HG03139 (cell line): ENCODE data around the gene LRRC8A.
"Not testable (repeated sequence)": the region's sequence is repeated elsewhere in the genome, so short reads cannot be mapped to it uniquely, and the experiment has no call there.

Source experiments
- ATAC-seq: cut with Tn5 transposase; IDR thresholded peaks from one replicate; pipeline ENCODE4 v1.9.1; 2021; ENCODE audit not compliant: unreplicated experiment

LRRC8A gene

GRCh38 chr9:128920381-128921058, 38.6 kb downstream of the LRRC8A start, which contains the start of gene PHYHD1:
Gene PHYHD1 (plus strand): TSS chr9:128920982. CDS start chr9:128922324, 1,342 bp downstream.
- no peak for ATAC-seq

- ATAC-seq, result no peak
Measured at GRCh38 chr9:128921881-128922763, 40.2 kb downstream of the LRRC8A start.

DNA sequence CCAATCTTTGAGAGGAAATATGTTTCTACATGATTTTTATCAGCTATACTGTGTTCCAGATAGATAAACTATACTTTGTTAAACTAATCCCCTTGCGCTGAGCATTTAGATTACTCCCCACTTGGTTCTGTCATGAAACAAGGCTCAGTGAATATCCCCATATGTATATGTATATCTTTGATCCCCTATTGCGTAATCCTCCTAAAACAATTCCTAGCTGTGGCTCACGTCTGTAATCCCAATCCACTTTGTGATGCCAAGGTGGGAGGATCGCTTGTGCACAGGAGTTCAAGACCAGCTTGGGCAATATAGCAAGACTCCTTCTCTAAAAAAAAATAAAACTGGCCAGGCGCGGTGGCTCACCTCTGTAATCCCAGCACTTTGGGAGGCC, 41.6 kb downstream of the LRRC8A start:
- ATAC-seq, result no peak

- ATAC-seq, result no peak
Measured at GRCh38 chr9:128927731-128928411, 45.9 kb downstream of the LRRC8A start.

GRCh38 chr9:128928624-128929023, 46.7 kb downstream of the LRRC8A start:
- ATAC-seq, result no peak

- no peak for ATAC-seq
Measured at GRCh38 chr9:128929560-128929959, 47.6 kb downstream of the LRRC8A start.

GRCh38 chr9:128933731-128934130, 51.8 kb downstream of the LRRC8A start:
- no peak for ATAC-seq

GRCh38 chr9:128936171-128936865, 54.4 kb downstream of the LRRC8A start:
- ATAC-seq, result no peak

DNA sequence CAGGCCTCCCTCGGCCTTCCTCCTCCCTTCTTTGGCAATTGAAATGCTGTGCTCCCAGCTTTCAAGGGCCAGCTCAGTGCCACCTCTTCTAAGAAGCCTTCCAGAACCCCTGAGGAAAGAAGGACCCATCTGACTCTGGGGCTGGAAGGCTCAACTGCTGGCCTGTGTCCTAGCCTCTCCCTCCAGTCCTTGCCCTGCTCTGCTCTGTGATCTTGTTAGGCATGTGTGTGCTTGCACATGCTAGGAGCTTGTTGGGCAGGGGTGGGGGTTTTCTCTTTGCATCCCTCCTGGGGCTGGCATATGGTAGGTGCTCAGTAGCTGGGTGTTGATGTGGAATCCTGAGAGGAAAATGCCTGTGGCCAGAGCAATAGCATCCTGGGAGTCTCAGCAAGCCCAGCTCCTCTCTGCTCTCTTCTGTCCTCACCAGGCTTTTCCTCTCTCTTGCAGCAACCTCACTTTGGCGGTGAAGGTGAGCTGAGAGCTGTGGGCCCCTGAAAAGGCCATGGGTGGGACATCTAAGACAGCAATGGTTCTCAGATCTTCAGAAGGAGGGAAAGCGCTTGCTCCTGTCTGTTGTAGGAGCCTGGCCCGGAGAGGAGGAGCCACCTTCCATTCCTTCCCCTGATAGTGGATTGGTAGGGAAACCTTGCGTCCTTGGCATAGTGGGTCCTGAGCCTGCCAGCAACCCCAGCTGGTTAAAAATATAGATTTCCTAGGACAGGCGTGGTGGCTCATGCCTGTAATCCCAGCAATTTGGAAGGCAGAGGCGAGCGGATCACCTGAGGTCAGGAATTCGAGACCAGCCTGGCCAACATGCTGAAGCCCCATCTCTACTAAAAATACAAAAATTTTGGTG, 55.6 kb downstream of the LRRC8A start:
- ATAC-seq, result no peak

GRCh38 chr9:128940271-128940921, 58.5 kb downstream of the LRRC8A start:
- no peak for ATAC-seq

- no peak for ATAC-seq
Measured at GRCh38 chr9:128940946-128941755, 59.2 kb downstream of the LRRC8A start.

GRCh38 chr9:128943832-128944620, 62.1 kb downstream of the LRRC8A start:
- no peak for ATAC-seq

- ATAC-seq, result not testable (repeated sequence)
Measured at GRCh38 chr9:128944966-128945365, 63.0 kb downstream of the LRRC8A start.

- no peak for ATAC-seq
Measured at GRCh38 chr9:128945798-128946501, 64.0 kb downstream of the LRRC8A start.

GRCh38 chr9:128946571-128947276, 64.8 kb downstream of the LRRC8A start:
- peak; percentile 18 for ATAC-seq

GRCh38 chr9:128947277-128947526, 65.3 kb downstream of the LRRC8A start:
- no peak for ATAC-seq
